Panc1 (cell line): ENCODE data around the gene BAG1. TPM values are rescaled to one million over a fixed set of nuclear protein-coding genes. Genes with fewer than 3 reads are reported as not detected.

ENCODE experiments used
- ATAC-seq: fragments of 200-7000 bp; cut with Tn5 transposase; 2 replicates; pipeline ENCODE4 v1.9.1; 2020; ENCODE audit warnings: mild to moderate bottlenecking, moderate library complexity
- BruUV-seq: library from RNA; stranded (reverse); fragments of 400-500 nt; replicated peaks from 2 replicates; lab custom pipeline; 2021; lab: Mats Ljungman, UMichigan
- CTCF ChIA-PET: fragments of 300-600 bp; sonication (Branson Sonifier 250); formaldehyde crosslinking; loops from one replicate; lab custom pipeline; 2022; ENCODE audit warnings: antibody characterized with exemption; lab: Charles Lee
- POLR2A ChIA-PET: fragments of 300-600 bp; sonication (Branson Sonifier 250); formaldehyde crosslinking; loops from one replicate; lab custom pipeline; 2022; ENCODE audit warnings: antibody characterized with exemption; lab: Charles Lee
- DNase-seq: peaks from one replicate; pipeline ENCODE4 v3.0.0-alpha.2; 2010; ENCODE audit warnings: low read depth, low spot score
- H3K27ac ChIP-seq: 2 replicates; pipeline ENCODE4 v1.5.1; 2011; ENCODE audit warnings: mild to moderate bottlenecking, low read length, inconsistent platforms
- H3K27me3 ChIP-seq: fragments of 200-500 bp; sonication (Bioruptor generic); 2 replicates; pipeline ENCODE4 v1.6.0; 2014; ENCODE audit warnings: low read length, inconsistent platforms; ENCODE audit not compliant: control insufficient read depth, insufficient read depth
- H3K36me3 ChIP-seq: fragments of 200-500 bp; sonication (Bioruptor generic); 2 replicates; pipeline ENCODE4 v1.5.1; 2014; ENCODE audit warnings: inconsistent platforms, mild to moderate bottlenecking, low read length, moderate library complexity; ENCODE audit not compliant: control insufficient read depth, insufficient read depth
- H3K4me1 ChIP-seq: 2 replicates; pipeline ENCODE4 v1.5.1; 2011; ENCODE audit warnings: inconsistent platforms, mild to moderate bottlenecking, low read length, moderate library complexity; ENCODE audit not compliant: control insufficient read depth, insufficient read depth
- H3K4me3 ChIP-seq, 2 experiments: 2 replicates each; pipeline ENCODE4 v1.5.1; 2011 to 2012; ENCODE audit warnings: low read depth in 2 of 2, low read length in 2 of 2, mild to moderate bottlenecking in 2 of 2, inconsistent platforms in 1 of 2, moderate library complexity in 1 of 2
- H3K9me3 ChIP-seq: fragments of 200-500 bp; sonication (Bioruptor generic); 2 replicates; pipeline ENCODE4 v1.5.1; 2014; ENCODE audit warnings: low read depth, mild to moderate bottlenecking, inconsistent platforms, low read length, moderate library complexity; ENCODE audit not compliant: control insufficient read depth, insufficient read depth
- CTCF ChIP-seq: fragments of 450-650 bp; IDR thresholded peaks from 2 replicates; pipeline ENCODE4 v1.5.1; 2017; ENCODE audit warnings: mild to moderate bottlenecking
- POLR2AphosphoS5 ChIP-seq: IDR thresholded peaks from 2 replicates; pipeline ENCODE4 v1.6.1; 2012; ENCODE audit warnings: mild to moderate bottlenecking, low read depth, low read length, moderate library complexity
- REST ChIP-seq, 2 experiments: IDR thresholded peaks; 2 replicates each; pipeline ENCODE4 v1.6.1; 2011 to 2012; ENCODE audit warnings: low read depth in 2 of 2, control low read depth in 1 of 2, low read length in 1 of 2, mild to moderate bottlenecking in 1 of 2, moderate library complexity in 1 of 2; ENCODE audit not compliant: insufficient read depth in 1 of 2
- SIN3A ChIP-seq: IDR thresholded peaks from 2 replicates; pipeline ENCODE4 v1.6.1; 2012; ENCODE audit warnings: low read depth, mild to moderate bottlenecking, low read length, moderate library complexity, borderline replicate concordance; ENCODE audit not compliant: insufficient read depth
- TCF7L2 ChIP-seq: IDR thresholded peaks from 2 replicates; pipeline ENCODE4 v1.6.1; 2011; ENCODE audit warnings: mild to moderate bottlenecking, low read depth, low read length, inconsistent platforms
- in situ Hi-C: cut with HindIII; loops from 2 replicates; pipeline ENCODE4 v1.10.0; 2016; ENCODE audit warnings: low sequenced_read_pairs, low pct_unique_long_range_greater_than_20kb
- intact Hi-C: fragments of 100-400 bp; cut with micrococcal nuclease; formaldehyde crosslinking; loops from one replicate; pipeline ENCODE4 v1.10.0; 2022; ENCODE audit not compliant: unreplicated experiment
- total RNA-seq: library from RNA; stranded (reverse); gene quantifications from one replicate; pipeline ENCODE4 v1.2.1, GENCODE V29; 2021; ENCODE audit not compliant: unreplicated experiment

Gene BAG1
- total RNA-seq, 1 experiment from 2014 or later: 95.8 TPM

DNA sequence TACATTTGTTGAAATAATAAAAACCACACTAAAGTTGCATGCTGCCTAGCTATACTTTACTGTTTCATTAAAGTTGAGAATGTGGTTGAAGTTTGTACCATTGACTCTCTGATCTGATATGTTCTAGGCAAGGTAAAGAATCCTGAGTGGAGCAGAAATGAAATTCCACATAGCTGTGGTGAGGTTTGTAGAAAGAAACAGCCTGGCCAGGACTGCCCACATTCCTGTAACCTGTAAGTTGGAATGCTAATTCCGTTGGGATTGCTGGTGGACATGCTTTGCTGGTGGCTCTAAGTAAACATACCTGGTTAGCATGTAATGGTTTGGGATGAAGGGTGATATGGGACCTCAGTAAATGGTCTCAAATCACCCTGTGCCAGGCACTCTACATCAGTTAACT lies 42.6 kb upstream of the BAG1 start:
- Histone ChIP-seq H3K36me3 (peaks cover 49% of the 10 kb centered on the region), H3K27me3 (no peaks in the 10 kb centered on the region), H3K9me3 (no peaks in the 10 kb centered on the region), H3K4me1 (no peaks in the 10 kb centered on the region), H3K27ac (no peak overlapping the region), H3K4me3 (no peak overlapping the region)
- ChIA-PET CTCF (no interaction called here), POLR2A (no interaction called here)
- DNase-seq (no peak), ATAC-seq (no peak)
- in situ Hi-C loops (no loop called here), intact Hi-C loops (no loop called here)
- BruUV-seq: no TSS peak
- no peak for TF ChIP-seq CTCF
- no peak for TF ChIP-seq SIN3A
- TF ChIP-seq REST (IDR thresholded peaks at IDR 0.05; ENCODE audit: insufficient read depth in 1 of 2, low read depth in 2 of 2, low read length in 1 of 2): no peak
- no peak for TF ChIP-seq POLR2AphosphoS5
- no peak for TF ChIP-seq TCF7L2

- POLR2A ChIA-PET: no interaction called here
- DNase-seq (no peak), ATAC-seq (no peak)
- H3K4me3 ChIP-seq: no peak overlapping the region
- intact Hi-C loops: no loop called here
- TF ChIP-seq SIN3A (no peak), TCF7L2 (no peak), POLR2AphosphoS5 (no peak), CTCF (no peak), REST (IDR thresholded peaks at IDR 0.05; ENCODE audit: insufficient read depth in 1 of 2, low read depth in 2 of 2, low read length in 1 of 2) (no peak)
- H3K27me3 ChIP-seq: no peaks in the 10 kb centered on the region
- peaks cover 49% of the 10 kb centered on the region for H3K36me3 ChIP-seq
- BruUV-seq: no TSS peak
- in situ Hi-C loops: no loop called here
- no peak overlapping the region for H3K27ac ChIP-seq
- CTCF ChIA-PET: no interaction called here
- no peaks in the 10 kb centered on the region for H3K4me1 ChIP-seq
- H3K9me3 ChIP-seq: no peaks in the 10 kb centered on the region
Observed at GRCh38 chr9:33306037-33306436, 41.5 kb upstream of the BAG1 start.
